ENCODE data around the gene FBXO21. TPM values are rescaled to one million over a fixed set of nuclear protein-coding genes. Genes with fewer than 3 reads are reported as not detected.

FBXO21 gene
- total and polyA plus RNA-seq, 2 of the 13 experiments (the other 11 are each of a cell fraction or from before 2014, with no cell fraction given), result 15.6 to 32.5 TPM

GRCh38 chr12:117190210-117190781, at the start of gene FBXO21 (continued):
- TF ChIP-seq ZNF644 (CRISPR knock-in tag; IDR thresholded peaks at IDR 0.05; ENCODE audit: low read depth) (no peak), DR1 (CRISPR knock-in tag; IDR thresholded peaks at IDR 0.05) (peak; percentile 62; the same call in 1 of the 2 replicates), PHF20 (CRISPR knock-in tag; IDR thresholded peaks at IDR 0.05) (peak; percentile 54; the same call in 1 of the 2 replicates), ZIK1 (CRISPR knock-in tag; IDR thresholded peaks at IDR 0.05; ENCODE audit: borderline replicate concordance, low read depth) (0 out of 2 replicates have a peak, but pooled peaks have one; percentile 44), ZBTB38 (CRISPR knock-in tag; IDR thresholded peaks at IDR 0.05) (no peak), STAG1 (CRISPR knock-in tag; IDR thresholded peaks at IDR 0.05) (no peak), RBFOX2 (IDR thresholded peaks at IDR 0.05; ENCODE audit: low read depth, low read length) (peak; percentile 97), CSRNP1 (CRISPR knock-in tag; IDR thresholded peaks at IDR 0.05) (peak; percentile 73; the same call in 1 of the 2 replicates), ZSCAN29 (CRISPR knock-in tag; conservative IDR thresholded peaks at IDR 0.05) (0 out of 2 replicates have a peak, but pooled peaks have one; percentile 31), ZNF800 (CRISPR knock-in tag; IDR thresholded peaks at IDR 0.05) (no peak), PCBP1 (IDR thresholded peaks at IDR 0.05; ENCODE audit: borderline replicate concordance, low read depth, low read length) (no peak), KDM5A (IDR thresholded peaks at IDR 0.05; ENCODE audit: borderline replicate concordance, low read length) (no peak), RARA (CRISPR knock-in tag; IDR thresholded peaks at IDR 0.05) (peak; percentile 25; the same call in 1 of the 2 replicates), ZNF263 (CRISPR knock-in tag; IDR thresholded peaks at IDR 0.05) (no peak), ZNF782 (CRISPR knock-in tag; IDR thresholded peaks at IDR 0.05; ENCODE audit: borderline replicate concordance) (no peak), CBX1 (IDR thresholded peaks at IDR 0.05; ENCODE audit: low read depth) (peak; percentile 75), SP4 (CRISPR knock-in tag; IDR thresholded peaks at IDR 0.05) (peak; percentile 83), ZFY (CRISPR knock-in tag; IDR thresholded peaks at IDR 0.05) (peak; percentile 97), SAFB2 (CRISPR knock-in tag; IDR thresholded peaks at IDR 0.05; ENCODE audit: borderline replicate concordance, low read depth) (peak; percentile 80; the same call in 1 of the 2 replicates), ISX (CRISPR knock-in tag; conservative IDR thresholded peaks at IDR 0.05) (no peak), ZFX (CRISPR knock-in tag; IDR thresholded peaks at IDR 0.05; ENCODE audit: low read depth) (peak; percentile 95), ZNF556 (CRISPR knock-in tag; IDR thresholded peaks at IDR 0.05; ENCODE audit: borderline replicate concordance) (no peak), ZNF7 (CRISPR knock-in tag; IDR thresholded peaks at IDR 0.05) (no peak), ZNF605 (CRISPR knock-in tag; IDR thresholded peaks at IDR 0.05) (0 out of 2 replicates have a peak, but pooled peaks have one; percentile 30), TCF12 (IDR thresholded peaks at IDR 0.05) (no peak), TCF12 (CRISPR knock-in tag; IDR thresholded peaks at IDR 0.05) (peak; percentile 73; the same call in 1 of the 2 replicates), ZNF136 (CRISPR knock-in tag; IDR thresholded peaks at IDR 0.05; ENCODE audit: low read depth) (no peak)
- TF ChIP-seq, protein P1, sequence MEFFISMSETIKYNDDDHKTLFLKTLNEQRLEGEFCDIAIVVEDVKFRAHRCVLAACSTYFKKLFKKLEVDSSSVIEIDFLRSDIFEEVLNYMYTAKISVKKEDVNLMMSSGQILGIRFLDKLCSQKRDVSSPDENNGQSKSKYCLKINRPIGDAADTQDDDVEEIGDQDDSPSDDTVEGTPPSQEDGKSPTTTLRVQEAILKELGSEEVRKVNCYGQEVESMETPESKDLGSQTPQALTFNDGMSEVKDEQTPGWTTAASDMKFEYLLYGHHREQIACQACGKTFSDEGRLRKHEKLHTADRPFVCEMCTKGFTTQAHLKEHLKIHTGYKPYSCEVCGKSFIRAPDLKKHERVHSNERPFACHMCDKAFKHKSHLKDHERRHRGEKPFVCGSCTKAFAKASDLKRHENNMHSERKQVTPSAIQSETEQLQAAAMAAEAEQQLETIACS (CRISPR knock-in tag; IDR thresholded peaks at IDR 0.05), result peak; percentile 97

Measured in HepG2 (cell line).